ENCODE data around the gene ADD3. TPM values are rescaled to one million over a fixed set of nuclear protein-coding genes. Genes with fewer than 3 reads are reported as not detected.

Gene ADD3
- total RNA-seq, 2 experiments from 2014 or later = 273 to 302 TPM

GRCh38 chr10:109966961-109967738 is 40.6 kb upstream of the ADD3 start:
- no peaks in the 10 kb centered on the region for H3K4me1 Mint-ChIP-seq (ENCODE audit: low read depth)
- CTCF ChIA-PET = no interaction called here
- POLR2A ChIA-PET = no interaction called here
- Histone ChIP-seq H3K36me3 (ENCODE audit: insufficient read depth, low read length) (no peaks in the 10 kb centered on the region), H3K27me3 (ENCODE audit: control insufficient read depth in 1 of 2, insufficient read depth in 2 of 2, low read length in 2 of 2) (no peaks in the 10 kb centered on the region), H3K4me3 (ENCODE audit: low read length) (no peak overlapping the region), H3K4me1 (ENCODE audit: insufficient read depth, low read length) (no peaks in the 10 kb centered on the region), H3K9me3 (ENCODE audit: control insufficient read depth in 1 of 2, insufficient read depth in 1 of 2, low read length in 2 of 2) (no peaks in the 10 kb centered on the region), H3K27ac (ENCODE audit: low read depth in 1 of 2, low read length in 2 of 2) (no peak overlapping the region)
- H3K9me3 Mint-ChIP-seq = no peaks in the 10 kb centered on the region
- no peak overlapping the region for H3K4me3 Mint-ChIP-seq
- TF ChIP-seq CTCF (IDR thresholded peaks at IDR 0.05) = no peak
- H3K27me3 Mint-ChIP-seq = peaks cover 5% of the 10 kb centered on the region
- ATAC-seq (ENCODE audit: poor library complexity) (no peak), DNase-seq (no peak)
- no peak overlapping the region for H3K27ac Mint-ChIP-seq
- H3K36me3 Mint-ChIP-seq (ENCODE audit: low read depth) = no peaks in the 10 kb centered on the region
- intact Hi-C loops (cut with DNase I, micrococcal nuclease) = no loop called here

- ATAC-seq (ENCODE audit: poor library complexity) (no peak), DNase-seq (no peak)
- intact Hi-C loops (cut with DNase I, micrococcal nuclease) = no loop called here
- no peaks in the 10 kb centered on the region for H3K4me1 Mint-ChIP-seq (ENCODE audit: low read depth)
- CTCF ChIA-PET = no interaction called here
- H3K36me3 Mint-ChIP-seq (ENCODE audit: low read depth) = no peaks in the 10 kb centered on the region
- H3K4me3 Mint-ChIP-seq = no peak overlapping the region
- Histone ChIP-seq H3K9me3 (ENCODE audit: control insufficient read depth in 1 of 2, insufficient read depth in 1 of 2, low read length in 2 of 2) (no peaks in the 10 kb centered on the region), H3K27me3 (ENCODE audit: control insufficient read depth in 1 of 2, insufficient read depth in 2 of 2, low read length in 2 of 2) (no peaks in the 10 kb centered on the region), H3K4me1 (ENCODE audit: insufficient read depth, low read length) (no peaks in the 10 kb centered on the region), H3K36me3 (ENCODE audit: insufficient read depth, low read length) (no peaks in the 10 kb centered on the region), H3K4me3 (ENCODE audit: low read length) (no peak overlapping the region), H3K27ac (ENCODE audit: low read depth in 1 of 2, low read length in 2 of 2) (no peak overlapping the region)
- H3K9me3 Mint-ChIP-seq = no peaks in the 10 kb centered on the region
- POLR2A ChIA-PET = no interaction called here
- no peak overlapping the region for H3K27ac Mint-ChIP-seq
- H3K27me3 Mint-ChIP-seq = peaks cover 5% of the 10 kb centered on the region
- no peak for TF ChIP-seq CTCF (IDR thresholded peaks at IDR 0.05)
Observed at GRCh38 chr10:109967739-109968088, 40.1 kb upstream of the ADD3 start.

- Histone ChIP-seq H3K27ac (ENCODE audit: low read depth in 1 of 2, low read length in 2 of 2) (no peak overlapping the region), H3K9me3 (ENCODE audit: control insufficient read depth in 1 of 2, insufficient read depth in 1 of 2, low read length in 2 of 2) (no peaks in the 10 kb centered on the region), H3K4me1 (ENCODE audit: insufficient read depth, low read length) (no peaks in the 10 kb centered on the region), H3K27me3 (ENCODE audit: control insufficient read depth in 1 of 2, insufficient read depth in 2 of 2, low read length in 2 of 2) (no peaks in the 10 kb centered on the region), H3K4me3 (ENCODE audit: low read length) (no peak overlapping the region), H3K36me3 (ENCODE audit: insufficient read depth, low read length) (no peaks in the 10 kb centered on the region)
- TF ChIP-seq CTCF (IDR thresholded peaks at IDR 0.05) = no peak
- ChIA-PET POLR2A (no interaction called here), CTCF (no interaction called here)
- no peak overlapping the region for H3K27ac Mint-ChIP-seq
- no peaks in the 10 kb centered on the region for H3K4me1 Mint-ChIP-seq (ENCODE audit: low read depth)
- intact Hi-C loops (cut with DNase I, micrococcal nuclease) = no loop called here
- ATAC-seq (ENCODE audit: poor library complexity) = no peak
- H3K4me3 Mint-ChIP-seq = no peak overlapping the region
- H3K36me3 Mint-ChIP-seq (ENCODE audit: low read depth) = no peaks in the 10 kb centered on the region
- DNase-seq = no peak
- H3K9me3 Mint-ChIP-seq = no peaks in the 10 kb centered on the region
- peaks cover 5% of the 10 kb centered on the region for H3K27me3 Mint-ChIP-seq
Observed at GRCh38 chr10:109968953-109969759, 38.6 kb upstream of the ADD3 start.

All from CD4-positive, alpha-beta T cell (primary cell).